Body of pancreas (tissue), 4 donors: ENCODE measurements around the gene TOP3B.

ENCODE experiments used
- CTCF ChIP-seq, 7 experiments: fragments of 450-650 bp in 4 of 7; fragments of 200-600 bp in 3 of 7; sonication (generic) in 3 of 7; IDR thresholded peaks; one replicate each; pipeline ENCODE4 v1.5.1; 2016 to 2019; ENCODE audit warnings: antibody characterized with exemption in 7 of 7
- POLR2A ChIP-seq, 3 donors: fragments of 450-650 bp; IDR thresholded peaks; one replicate each; pipeline ENCODE4 v1.6.1; 2016; ENCODE audit warnings: antibody characterized with exemption in 3 of 3, mild to moderate bottlenecking in 2 of 3

GRCh38 chr22:22027955-22028354, 45.4 kb upstream of the TOP3B start:
- no peak for TF ChIP-seq POLR2A (IDR thresholded peaks at IDR 0.05)
- no peak for TF ChIP-seq CTCF (IDR thresholded peaks at IDR 0.05)
